Sigmoid colon (tissue), 7 donors: Measurements from ENCODE around the gene STAMBPL1. TPM values are rescaled to one million over a fixed set of nuclear protein-coding genes. Genes with fewer than 3 reads are reported as not detected.

Source experiments
- DNase-seq: peaks from one replicate; pipeline ENCODE4 v3.0.0-alpha.2; 2019
- H3K27ac ChIP-seq, 4 donors: fragments of 200-600 bp; sonication (generic); one replicate each; pipeline ENCODE4 v1.5.1; 2016 to 2019; ENCODE audit warnings: mild to moderate bottlenecking in 1 of 4
- H3K27me3 ChIP-seq, 3 donors: fragments of 200-600 bp; sonication (generic); one replicate each; pipeline ENCODE4 v1.5.1; 2019; ENCODE audit warnings: mild to moderate bottlenecking in 1 of 3
- H3K36me3 ChIP-seq, 4 donors: fragments of 200-600 bp; sonication (generic); one replicate each; pipeline ENCODE4 v1.5.1; 2016 to 2019
- H3K4me1 ChIP-seq, 4 donors: fragments of 200-600 bp; sonication (generic); one replicate each; pipeline ENCODE4 v1.5.1; 2017 to 2019
- H3K4me3 ChIP-seq, 4 donors: fragments of 200-600 bp; sonication (generic); one replicate each; pipeline ENCODE4 v1.5.1; 2017 to 2019; ENCODE audit warnings: mild to moderate bottlenecking in 2 of 4, moderate library complexity in 1 of 4
- H3K9me3 ChIP-seq, 4 donors: fragments of 200-600 bp in 3 of 4; sonication (generic) in 3 of 4; one replicate each; pipeline versions ENCODE4 v1.5.1 to v1.6.1; 2013 to 2019
- CTCF ChIP-seq, 4 experiments: fragments of 450-650 bp in 3 of 4; fragments of 200-600 bp in 1 of 4; IDR thresholded peaks; one replicate each; pipeline ENCODE4 v1.5.1; 2016 to 2019; ENCODE audit warnings: antibody characterized with exemption in 4 of 4, mild to moderate bottlenecking in 3 of 4, moderate library complexity in 2 of 4
- EP300 ChIP-seq, 4 donors: sonication (generic); formaldehyde crosslinking; IDR thresholded peaks; one replicate each; pipeline ENCODE4 v1.6.1; 2017; ENCODE audit warnings: antibody characterized with exemption in 4 of 4
- POLR2A ChIP-seq, 2 donors: fragments of 450-650 bp; IDR thresholded peaks; one replicate each; pipeline ENCODE4 v1.6.1; 2016; ENCODE audit warnings: antibody characterized with exemption in 2 of 2, mild to moderate bottlenecking in 2 of 2, moderate library complexity in 2 of 2
- POLR2AphosphoS5 ChIP-seq, 4 donors: sonication (generic); formaldehyde crosslinking; IDR thresholded peaks; one replicate each; pipeline ENCODE4 v1.6.1; 2017; ENCODE audit warnings: antibody characterized with exemption in 4 of 4
- WGBS, 2 donors: extraction: QIAGEN DNeasy Blood & Tissue Kit; methylation state at CpG; one replicate each; pipeline ENCODE4 v1.1.7; 2013; 5-methylcytosine and 5-hydroxymethylcytosine counted together
- intact Hi-C: fragments of 100-400 bp; cut with DNase I; formaldehyde crosslinking; loops from one replicate; pipeline ENCODE4 v1.15.1; 2023
- polyA plus RNA-seq, 3 donors: library from polyadenylated mRNA; stranded (reverse); fragments of 200-250 nt; gene quantifications; one replicate each; pipeline ENCODE4 v1.2.3, GENCODE V29; 2013
- total RNA-seq, 4 donors: library from RNA; depleted of rRNA; stranded (reverse); fragments of >200 nt; gene quantifications; one replicate each; pipeline ENCODE4 v1.1.0, GENCODE V29; 2016
- donor health status: healthy with polysubstance abuse.
- donor health status: Bipolar disorder and iron deficiency.
- donor health status: healthy.

Gene STAMBPL1
- total and polyA plus RNA-seq, 7 donors = 9.0 to 29.6 (median 11.0) TPM

- no peaks in the 10 kb centered on the region for H3K27me3 ChIP-seq
- no peaks in the 10 kb centered on the region for H3K36me3 ChIP-seq
- no peak overlapping the region for H3K27ac ChIP-seq
- H3K9me3 ChIP-seq = no peaks in the 10 kb centered on the region
- WGBS, 2 donors = 19 to 65% methylated on average over 4 of the region's 4 CpGs
- no peak for DNase-seq
- H3K4me3 ChIP-seq = no peak overlapping the region
- TF ChIP-seq POLR2A (IDR thresholded peaks at IDR 0.05) (no peak), POLR2AphosphoS5 (IDR thresholded peaks at IDR 0.05) (no peak), EP300 (IDR thresholded peaks at IDR 0.05) (no peak), CTCF (IDR thresholded peaks at IDR 0.05) (no peak)
- peaks cover 0 to 9% (median 0%) of the 10 kb centered on the region in 4 donors for H3K4me1 ChIP-seq
- intact Hi-C loops = no loop called here
These were observed 27.7 kb upstream of the STAMBPL1 start for GRCh38 chr10:88852327-88852726.

- 50 to 55% methylated on average over 4 of the region's 4 CpGs for WGBS, 2 donors
- intact Hi-C loops = no loop called here
- Histone ChIP-seq H3K4me3 (no peak overlapping the region), H3K27me3 (no peaks in the 10 kb centered on the region), H3K9me3 (no peaks in the 10 kb centered on the region), H3K27ac (no peak overlapping the region), H3K36me3 (no peaks in the 10 kb centered on the region), H3K4me1 (peaks cover 0 to 12% (median 0%) of the 10 kb centered on the region in 4 donors)
- no peak for DNase-seq
- TF ChIP-seq EP300 (IDR thresholded peaks at IDR 0.05) = no peak
- no peak for TF ChIP-seq POLR2AphosphoS5 (IDR thresholded peaks at IDR 0.05)
- no peak for TF ChIP-seq POLR2A (IDR thresholded peaks at IDR 0.05)
- TF ChIP-seq CTCF (IDR thresholded peaks at IDR 0.05) = no peak
These were observed 26.7 kb upstream of the STAMBPL1 start for GRCh38 chr10:88853155-88853881.

- WGBS, 2 donors = 10 to 53% methylated on average over 3 of the region's 3 CpGs
- Histone ChIP-seq H3K4me3 (no peak overlapping the region), H3K9me3 (no peaks in the 10 kb centered on the region), H3K27me3 (no peaks in the 10 kb centered on the region), H3K4me1 (peaks cover 0 to 19% (median 0%) of the 10 kb centered on the region in 4 donors), H3K36me3 (no peaks in the 10 kb centered on the region), H3K27ac (no peak overlapping the region)
- intact Hi-C loops = no loop called here
- no peak for TF ChIP-seq CTCF (IDR thresholded peaks at IDR 0.05)
- no peak for TF ChIP-seq POLR2AphosphoS5 (IDR thresholded peaks at IDR 0.05)
- no peak for TF ChIP-seq EP300 (IDR thresholded peaks at IDR 0.05)
- TF ChIP-seq POLR2A (IDR thresholded peaks at IDR 0.05) = no peak
- DNase-seq = no peak
These were observed 25.4 kb upstream of the STAMBPL1 start for GRCh38 chr10:88854684-88855083.

- TF ChIP-seq CTCF (IDR thresholded peaks at IDR 0.05) (no peak), POLR2AphosphoS5 (IDR thresholded peaks at IDR 0.05) (no peak), EP300 (IDR thresholded peaks at IDR 0.05) (no peak)
- Histone ChIP-seq H3K4me3 (no peak overlapping the region), H3K4me1 (peaks cover 0 to 19% (median 0%) of the 10 kb centered on the region in 4 donors), H3K27me3 (no peaks in the 10 kb centered on the region), H3K36me3 (no peaks in the 10 kb centered on the region), H3K9me3 (no peaks in the 10 kb centered on the region), H3K27ac (no peak overlapping the region)
- no peak for DNase-seq
- intact Hi-C loops = no loop called here
These were observed 22.2 kb upstream of the STAMBPL1 start for GRCh38 chr10:88857831-88858230.

- intact Hi-C loops = no loop called here
- TF ChIP-seq CTCF (IDR thresholded peaks at IDR 0.05) (no peak), EP300 (IDR thresholded peaks at IDR 0.05) (no peak), POLR2AphosphoS5 (IDR thresholded peaks at IDR 0.05) (no peak), POLR2A (IDR thresholded peaks at IDR 0.05) (no peak)
- H3K4me3 ChIP-seq = no peak overlapping the region
- no peak overlapping the region for H3K27ac ChIP-seq
- no peaks in the 10 kb centered on the region for H3K27me3 ChIP-seq
- H3K36me3 ChIP-seq = no peaks in the 10 kb centered on the region
- H3K4me1 ChIP-seq = peaks cover 0 to 19% (median 0%) of the 10 kb centered on the region in 4 donors
- WGBS, 2 donors = 16 to 48% methylated on average over 2 of the region's 2 CpGs
- H3K9me3 ChIP-seq = no peaks in the 10 kb centered on the region
- no peak for DNase-seq
These were observed 21.6 kb upstream of the STAMBPL1 start for GRCh38 chr10:88858491-88858890.
